H9 (cell line): ENCODE results near the gene MAN2C1. TPM values are rescaled to one million over a fixed set of nuclear protein-coding genes. Genes with fewer than 3 reads are reported as not detected.

Experiments
- DNase-seq: peaks from one replicate; pipeline ENCODE4 v3.0.0-alpha.2; 2017
- H2AFZ ChIP-seq: one replicate; pipeline ENCODE4 v1.6.1; 2013; ENCODE audit warnings: mild to moderate bottlenecking, low read length, control low read depth, moderate library complexity
- H2AK5ac ChIP-seq: 2 replicates; pipeline ENCODE4 v1.6.1; 2013; ENCODE audit warnings: low read length, control low read depth, mixed read lengths; ENCODE audit not compliant: insufficient read length
- H2BK120ac ChIP-seq: one replicate; pipeline ENCODE4 v1.6.1; 2013; ENCODE audit warnings: low read depth, mild to moderate bottlenecking, low read length, control low read depth, inconsistent platforms; ENCODE audit not compliant: poor library complexity, severe bottlenecking
- H2BK12ac ChIP-seq: 2 replicates; pipeline ENCODE4 v1.6.1; 2013; ENCODE audit warnings: low read length, control low read depth, mixed read lengths, low read depth; ENCODE audit not compliant: insufficient read length
- H2BK15ac ChIP-seq: 2 replicates; pipeline ENCODE4 v1.6.1; 2013; ENCODE audit warnings: low read depth, low read length, control low read depth
- H2BK20ac ChIP-seq: one replicate; pipeline ENCODE4 v1.6.1; 2013; ENCODE audit warnings: low read depth, mild to moderate bottlenecking, low read length, control low read depth, inconsistent platforms; ENCODE audit not compliant: poor library complexity, severe bottlenecking
- H2BK5ac ChIP-seq: 2 replicates; pipeline ENCODE4 v1.6.1; 2013; ENCODE audit warnings: low read length, control low read depth, mixed read lengths; ENCODE audit not compliant: insufficient read length
- H3K14ac ChIP-seq: 2 replicates; pipeline ENCODE4 v1.6.1; 2013; ENCODE audit warnings: low read length, control low read depth; ENCODE audit not compliant: insufficient read depth
- H3K18ac ChIP-seq: 2 replicates; pipeline ENCODE4 v1.6.1; 2013; ENCODE audit warnings: low read depth, mild to moderate bottlenecking, mixed read lengths, low read length, control low read depth; ENCODE audit not compliant: insufficient read length
- H3K23ac ChIP-seq: 2 replicates; pipeline ENCODE4 v1.6.1; 2013; ENCODE audit warnings: low read length, control low read depth, mixed read lengths, low read depth; ENCODE audit not compliant: insufficient read length
- H3K23me2 ChIP-seq: 2 replicates; pipeline ENCODE4 v1.6.1; 2013; ENCODE audit warnings: low read depth, mild to moderate bottlenecking, mixed read lengths, low read length, control low read depth; ENCODE audit not compliant: insufficient read length, poor library complexity, severe bottlenecking
- H3K27ac ChIP-seq: 2 replicates; pipeline ENCODE4 v1.5.1; 2013; ENCODE audit warnings: low read length, control low read depth, mixed read lengths, low read depth; ENCODE audit not compliant: insufficient read length
- H3K27me3 ChIP-seq: 2 replicates; pipeline ENCODE4 v1.6.1; 2013; ENCODE audit warnings: low read length, control low read depth, inconsistent platforms; ENCODE audit not compliant: insufficient read depth
- H3K4ac ChIP-seq: 2 replicates; pipeline ENCODE4 v1.6.1; 2013; ENCODE audit warnings: low read depth, mild to moderate bottlenecking, control low read depth, inconsistent platforms, low read length, moderate library complexity
- H3K4me1 ChIP-seq: 2 replicates; pipeline ENCODE4 v1.6.1; 2013; ENCODE audit warnings: low read length, control low read depth, inconsistent platforms; ENCODE audit not compliant: insufficient read depth
- H3K4me2 ChIP-seq: 2 replicates; pipeline ENCODE4 v1.6.1; 2013; ENCODE audit warnings: low read length, control low read depth, mixed read lengths; ENCODE audit not compliant: insufficient read length, insufficient read depth
- H3K56ac ChIP-seq: 2 replicates; pipeline ENCODE4 v1.6.1; 2013; ENCODE audit warnings: low read depth, mild to moderate bottlenecking, mixed read lengths, low read length, control low read depth; ENCODE audit not compliant: insufficient read length
- H3K79me1 ChIP-seq: 2 replicates; pipeline ENCODE4 v1.6.1; 2013; ENCODE audit warnings: low read depth, mild to moderate bottlenecking, moderate library complexity, low read length, control low read depth, inconsistent platforms; ENCODE audit not compliant: insufficient read depth, poor library complexity, severe bottlenecking
- H3K79me2 ChIP-seq: 2 replicates; pipeline ENCODE4 v1.6.1; 2013; ENCODE audit warnings: low read length, control low read depth, inconsistent platforms; ENCODE audit not compliant: insufficient read depth
- H3K9ac ChIP-seq: 2 replicates; pipeline ENCODE4 v1.6.1; 2013; ENCODE audit warnings: low read length, control low read depth, mixed read lengths; ENCODE audit not compliant: insufficient read length; ENCODE audit errors: extremely low read depth
- H3K9me3 ChIP-seq: one replicate; pipeline ENCODE4 v1.6.1; 2013; ENCODE audit warnings: low read depth, low read length, inconsistent platforms; ENCODE audit not compliant: control insufficient read depth
- H3T11ph ChIP-seq: one replicate; pipeline ENCODE4 v1.6.1; 2013; ENCODE audit warnings: mild to moderate bottlenecking, low read length, control low read depth, inconsistent platforms
- H4K20me1 ChIP-seq: one replicate; pipeline ENCODE4 v1.6.1; 2013; ENCODE audit not compliant: control insufficient read depth, insufficient read length, insufficient read depth
- H4K5ac ChIP-seq: 2 replicates; pipeline ENCODE4 v1.6.1; 2013; ENCODE audit warnings: low read depth, mild to moderate bottlenecking, mixed read lengths, low read length, control low read depth; ENCODE audit not compliant: insufficient read length
- H4K8ac ChIP-seq: replicated peaks from 2 replicates; pipeline ENCODE4 v1.6.1; 2013; ENCODE audit warnings: low read length, control low read depth, mixed read lengths, low read depth; ENCODE audit not compliant: insufficient read length
- H4K91ac ChIP-seq: 2 replicates; pipeline ENCODE4 v1.6.1; 2013; ENCODE audit warnings: low read depth, mild to moderate bottlenecking, moderate library complexity, mixed read lengths, low read length, control low read depth; ENCODE audit not compliant: insufficient read length
- H3K27ac Mint-ChIP-seq, 3 experiments: 2 replicates in 2 of 3; 3 replicates in 1 of 3; pipeline ENCODE4 v1.8.0; 2020 to 2021; ENCODE audit warnings: mixed read lengths in 3 of 3, mild to moderate bottlenecking in 1 of 3, moderate library complexity in 1 of 3
- H3K27me3 Mint-ChIP-seq: 2 replicates; pipeline ENCODE4 v1.8.0; 2021; ENCODE audit warnings: low read depth, mild to moderate bottlenecking, moderate library complexity, mixed read lengths
- H3K36me3 Mint-ChIP-seq, 3 experiments: 2 replicates in 2 of 3; 3 replicates in 1 of 3; pipeline ENCODE4 v1.8.0; 2020 to 2021; ENCODE audit warnings: low read depth in 3 of 3, mixed read lengths in 3 of 3; ENCODE audit not compliant: insufficient read depth in 1 of 3
- H3K4me1 Mint-ChIP-seq, 2 experiments: 2 replicates each; pipeline ENCODE4 v1.8.0; 2020; ENCODE audit warnings: mixed read lengths in 2 of 2
- H3K4me3 Mint-ChIP-seq, 2 experiments: 2 replicates in 1 of 2; 3 replicates in 1 of 2; pipeline ENCODE4 v1.8.0; 2020 to 2021; ENCODE audit warnings: mild to moderate bottlenecking in 2 of 2, mixed read lengths in 2 of 2, moderate library complexity in 1 of 2
- H3K9me3 Mint-ChIP-seq, 2 experiments: 2 replicates in 1 of 2; 3 replicates in 1 of 2; pipeline ENCODE4 v1.8.0; 2020; ENCODE audit warnings: mild to moderate bottlenecking in 2 of 2, mixed read lengths in 2 of 2, moderate library complexity in 1 of 2
- CTCF ChIP-seq: fragments of 200-600 bp; sonication (generic); conservative IDR thresholded peaks from 3 replicates; pipeline ENCODE4 v1.8.0; 2021; ENCODE audit warnings: antibody characterized with exemption, mild to moderate bottlenecking
- WGBS: extraction: QIAGEN DNeasy Blood & Tissue Kit; methylation state at CpG from one replicate; pipeline ENCODE4 v1.1.7; 2013; ENCODE audit warnings: missing lambda C conversion rate, low lambda C conversion rate, mixed read lengths; ENCODE audit not compliant: insufficient read length; ENCODE audit errors: extremely low coverage; 5-methylcytosine and 5-hydroxymethylcytosine counted together
- total RNA-seq: library from RNA; stranded (reverse); gene quantifications from 2 replicates; pipeline ENCODE4 v1.2.1, GENCODE V29; 2021

MAN2C1 gene
- total RNA-seq, 1 experiment from 2014 or later = 112 TPM

DNA sequence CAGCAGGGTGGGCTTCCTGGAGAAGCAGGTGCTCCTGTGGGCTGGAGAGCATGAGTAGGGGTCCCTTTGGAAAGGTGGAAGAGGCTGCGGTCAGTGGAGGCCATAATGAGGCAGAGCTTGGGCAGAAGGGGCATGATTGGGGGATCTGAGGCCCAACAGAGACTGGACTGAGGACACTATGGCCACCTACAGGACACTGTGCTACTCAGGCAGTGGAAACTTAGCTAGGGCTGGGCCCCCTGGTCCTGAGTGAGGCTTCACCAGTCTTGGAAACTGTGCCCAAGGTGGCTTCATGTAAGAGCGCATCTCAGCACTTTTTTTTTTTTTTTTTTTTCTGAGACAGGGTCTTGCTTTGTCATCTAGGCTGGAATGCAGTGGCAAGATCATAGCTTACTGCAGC is 38.8 kb downstream of the MAN2C1 start:
- no CpG with 5 or more reads among the region's 2 CpGs for WGBS
- Histone ChIP-seq H3K4ac (no peak overlapping the region), H4K5ac (no peak overlapping the region), H2BK5ac (no peak overlapping the region), H3K4me2 (no peak overlapping the region), H3K27me3 (no peaks in the 10 kb centered on the region), H3K79me2 (no peaks in the 10 kb centered on the region), H3K9me3 (no peaks in the 10 kb centered on the region), H3K4me1 (no peaks in the 10 kb centered on the region), H3K18ac (no peak overlapping the region), H2AFZ (no peak overlapping the region), H2BK20ac (no peak overlapping the region), H3K27ac (no peak overlapping the region), H2BK15ac (no peak overlapping the region), H3K23ac (no peak overlapping the region), H4K8ac (no peak overlapping the region), H2AK5ac (no peak overlapping the region), H2BK120ac (no peak overlapping the region), H4K91ac (no peak overlapping the region), H3K23me2 (no peaks in the 10 kb centered on the region), H3T11ph (no peak overlapping the region), H3K9ac (no peak overlapping the region), H2BK12ac (no peak overlapping the region), H4K20me1 (no peaks in the 10 kb centered on the region), H3K79me1 (no peaks in the 10 kb centered on the region), H3K14ac (no peak overlapping the region), H3K56ac (no peak overlapping the region)
- TF ChIP-seq CTCF = no peak
- Mint-ChIP-seq H3K9me3 (no peaks in the 10 kb centered on the region), H3K27ac (no peak overlapping the region), H3K27me3 (peaks cover 6% of the 10 kb centered on the region), H3K36me3 (no peaks in the 10 kb centered on the region), H3K4me1 (no peaks in the 10 kb centered on the region), H3K4me3 (no peak overlapping the region; a peak in 1 of 5 replicates)
- DNase-seq = no peak
